ENCODE results near the gene ZNF587B.

DNA sequence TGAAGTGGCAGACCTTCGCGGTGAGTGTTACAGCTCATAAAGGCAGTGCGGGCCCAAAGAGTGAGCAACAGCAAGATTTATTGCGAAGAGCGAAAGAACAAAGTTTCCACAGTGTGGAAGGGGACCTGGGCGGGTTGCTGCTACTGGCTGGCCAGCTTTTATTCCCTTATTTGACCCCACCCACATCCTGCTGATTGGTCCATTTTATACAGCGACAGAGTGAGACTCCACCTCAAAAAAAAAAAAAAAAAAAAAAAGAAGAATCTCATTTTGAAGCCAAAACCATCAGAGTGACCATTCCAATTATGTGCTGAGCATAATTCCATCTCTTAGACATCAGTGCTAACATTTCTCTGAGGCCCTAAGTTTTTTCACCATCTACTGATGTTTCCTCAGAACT is 13.4 kb upstream of the ZNF587B start:
- TF ChIP-seq CTCF (IDR thresholded peaks at IDR 0.05; ENCODE audit: low read depth, low read length, poor library complexity, severe bottlenecking) (no peak), EZH2phosphoT487 (IDR thresholded peaks at IDR 0.05; ENCODE audit: borderline replicate concordance, low read length) (no peak)

Measured in DOHH2 (cell line).